Measurements from ENCODE around the gene ARHGEF26.
"Not testable (repeated sequence)": the region's sequence is repeated elsewhere in the genome, so short reads cannot be mapped to it uniquely, and the experiment has no call there.

GRCh38 chr3:154087756-154088480 is 33.3 kb upstream of the ARHGEF26 start:
- TF ChIP-seq CTCF (IDR thresholded peaks at IDR 0.05); PRDM15 (CRISPR knock-in tag; IDR thresholded peaks at IDR 0.05); ZNF232 (CRISPR knock-in tag; IDR thresholded peaks at IDR 0.05); CBFB (CRISPR knock-in tag; IDR thresholded peaks at IDR 0.05; ENCODE audit: low read depth); MAX (CRISPR knock-in tag; IDR thresholded peaks at IDR 0.05); TEAD4 (CRISPR knock-in tag; IDR thresholded peaks at IDR 0.05); ESRRA (CRISPR knock-in tag; IDR thresholded peaks at IDR 0.05; ENCODE audit: borderline replicate concordance); CREB1 (CRISPR knock-in tag; IDR thresholded peaks at IDR 0.05); NR3C1 (CRISPR knock-in tag; conservative IDR thresholded peaks at IDR 0.05; ENCODE audit: low read depth); ATF2 (CRISPR knock-in tag; IDR thresholded peaks at IDR 0.05; ENCODE audit: borderline replicate concordance, low read depth); EMX1 (CRISPR knock-in tag; IDR thresholded peaks at IDR 0.05): not testable (repeated sequence)

Data from WTC11 (cell line).